Smooth muscle cell (in vitro differentiated cells): ENCODE measurements around the gene DAPK1. TPM values are rescaled to one million over a fixed set of nuclear protein-coding genes. Genes with fewer than 3 reads are reported as not detected.

Source experiments
- DNase-seq: peaks from one replicate; lab custom pipeline; 2025; ENCODE audit not compliant: unreplicated experiment; lab: John Stamatoyannopoulos, UW
- H2AFZ ChIP-seq: fragments of 200-600 bp; sonication (generic); 2 replicates; pipeline ENCODE4 v1.6.0; 2016; ENCODE audit warnings: antibody characterized with exemption, low read depth, mild to moderate bottlenecking
- H3F3A ChIP-seq: fragments of 200-600 bp; sonication (generic); 2 replicates; pipeline ENCODE4 v1.6.0; 2017; ENCODE audit warnings: antibody characterized with exemption, low read depth
- H3K27ac ChIP-seq: fragments of 200-600 bp; sonication (generic); 2 replicates; pipeline ENCODE4 v1.5.1; 2016; ENCODE audit warnings: low read depth, mild to moderate bottlenecking
- H3K27me3 ChIP-seq: fragments of 200-600 bp; sonication (generic); 2 replicates; pipeline ENCODE4 v1.6.1; 2016; ENCODE audit warnings: low read depth, mild to moderate bottlenecking
- H3K36me3 ChIP-seq: fragments of 200-600 bp; sonication (generic); 2 replicates; pipeline ENCODE4 v1.5.1; 2016; ENCODE audit warnings: low read depth
- H3K4me1 ChIP-seq: fragments of 200-600 bp; sonication (generic); 2 replicates; pipeline ENCODE4 v1.5.1; 2016; ENCODE audit warnings: low read depth
- H3K4me2 ChIP-seq: fragments of 200-600 bp; sonication (generic); 2 replicates; pipeline ENCODE4 v1.6.0; 2016; ENCODE audit warnings: mild to moderate bottlenecking
- H3K4me3 ChIP-seq: fragments of 200-600 bp; sonication (generic); 2 replicates; pipeline ENCODE4 v1.5.1; 2016; ENCODE audit warnings: mild to moderate bottlenecking
- H3K79me2 ChIP-seq: fragments of 200-600 bp; sonication (generic); 2 replicates; pipeline ENCODE4 v1.6.0; 2016; ENCODE audit warnings: low read depth, mild to moderate bottlenecking
- H3K9ac ChIP-seq: fragments of 200-600 bp; sonication (generic); 2 replicates; pipeline ENCODE4 v1.6.0; 2016; ENCODE audit warnings: low read depth
- H3K9me3 ChIP-seq: fragments of 200-600 bp; sonication (generic); replicated peaks from 2 replicates; pipeline ENCODE4 v1.5.1; 2016; ENCODE audit warnings: low read depth
- H4K20me1 ChIP-seq: fragments of 200-600 bp; sonication (generic); 2 replicates; pipeline ENCODE4 v1.6.0; 2016; ENCODE audit warnings: low read depth
- WGBS: methylation state at CpG from one replicate; pipeline ENCODE4 v1.1.7; 2016; ENCODE audit warnings: low lambda C conversion rate; 5-methylcytosine and 5-hydroxymethylcytosine counted together
- polyA plus RNA-seq: library from polyadenylated mRNA; unstranded; fragments of >200 nt; fragmentation: Nextera tagmentation; extraction: Ambion mirVana; gene quantifications from 2 replicates; pipeline ENCODE4 v1.2.1, GENCODE V29; 2016
- total RNA-seq: library from RNA; depleted of rRNA; stranded (reverse); fragments of >200 nt; gene quantifications from 2 replicates; pipeline ENCODE4 v1.2.3, GENCODE V29; 2014
- TF ChIP-seq, protein P1 (sequence below): fragments of 200-600 bp; sonication (generic); IDR thresholded peaks from 2 replicates; pipeline ENCODE4 v1.5.1; 2017; ENCODE audit warnings: borderline replicate concordance, mild to moderate bottlenecking, antibody characterized with exemption; ENCODE audit not compliant: insufficient read depth, poor library complexity, severe bottlenecking

DAPK1 gene
- total and polyA plus RNA-seq, 2 experiments from 2014 or later, result 12.6 to 20.3 TPM

DNA sequence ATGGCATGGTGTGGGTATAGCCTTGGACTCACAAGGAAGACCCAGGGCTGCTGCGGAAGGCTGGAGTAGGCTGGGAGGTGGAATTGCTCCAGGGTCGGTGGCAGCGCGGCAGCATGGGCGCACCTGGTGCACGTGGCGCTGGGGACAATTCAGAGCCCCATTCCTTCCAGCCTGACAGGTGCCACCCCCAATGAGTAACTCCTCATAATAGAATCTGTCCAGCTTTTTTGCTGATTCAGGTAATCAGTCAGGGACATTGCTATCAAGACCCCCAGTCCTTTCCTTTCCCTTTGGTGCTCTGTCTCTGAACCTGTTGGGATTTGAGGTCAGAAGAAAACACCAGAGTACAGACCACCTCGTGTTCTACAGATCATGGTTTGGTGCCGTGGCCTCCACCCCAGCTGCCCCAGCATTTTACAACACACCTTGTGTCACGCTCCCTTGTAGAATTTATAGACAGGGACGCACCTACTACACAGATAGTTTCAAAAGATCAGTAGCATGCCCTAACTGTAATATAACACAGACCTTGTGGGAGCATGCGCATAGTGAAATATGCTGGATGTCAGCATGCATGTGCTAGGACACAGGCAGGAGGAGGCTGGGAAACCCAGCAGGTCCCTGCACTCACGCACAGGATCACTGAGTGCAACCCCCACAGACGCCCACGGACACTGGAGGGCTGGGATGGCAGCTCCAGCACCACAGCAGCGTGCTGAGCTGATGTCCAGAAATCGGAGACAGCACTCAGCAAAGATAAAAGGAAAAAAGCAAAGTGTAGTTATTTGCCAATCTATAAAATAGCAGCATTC is 180.3 kb downstream of the DAPK1 start:
- Histone ChIP-seq H3K27me3 (no peaks in the 10 kb centered on the region), H3K4me3 (no peak overlapping the region), H2AFZ (no peak overlapping the region), H3K27ac (no peak overlapping the region), H3K36me3 (no peaks in the 10 kb centered on the region), H3F3A (no peaks in the 10 kb centered on the region), H3K4me1 (no peaks in the 10 kb centered on the region), H3K79me2 (no peaks in the 10 kb centered on the region), H3K9me3 (no peaks in the 10 kb centered on the region), H3K9ac (no peak overlapping the region), H3K4me2 (no peak overlapping the region), H4K20me1 (no peaks in the 10 kb centered on the region)
- TF ChIP-seq, protein P1, sequence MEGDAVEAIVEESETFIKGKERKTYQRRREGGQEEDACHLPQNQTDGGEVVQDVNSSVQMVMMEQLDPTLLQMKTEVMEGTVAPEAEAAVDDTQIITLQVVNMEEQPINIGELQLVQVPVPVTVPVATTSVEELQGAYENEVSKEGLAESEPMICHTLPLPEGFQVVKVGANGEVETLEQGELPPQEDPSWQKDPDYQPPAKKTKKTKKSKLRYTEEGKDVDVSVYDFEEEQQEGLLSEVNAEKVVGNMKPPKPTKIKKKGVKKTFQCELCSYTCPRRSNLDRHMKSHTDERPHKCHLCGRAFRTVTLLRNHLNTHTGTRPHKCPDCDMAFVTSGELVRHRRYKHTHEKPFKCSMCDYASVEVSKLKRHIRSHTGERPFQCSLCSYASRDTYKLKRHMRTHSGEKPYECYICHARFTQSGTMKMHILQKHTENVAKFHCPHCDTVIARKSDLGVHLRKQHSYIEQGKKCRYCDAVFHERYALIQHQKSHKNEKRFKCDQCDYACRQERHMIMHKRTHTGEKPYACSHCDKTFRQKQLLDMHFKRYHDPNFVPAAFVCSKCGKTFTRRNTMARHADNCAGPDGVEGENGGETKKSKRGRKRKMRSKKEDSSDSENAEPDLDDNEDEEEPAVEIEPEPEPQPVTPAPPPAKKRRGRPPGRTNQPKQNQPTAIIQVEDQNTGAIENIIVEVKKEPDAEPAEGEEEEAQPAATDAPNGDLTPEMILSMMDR, result no peak
- DNase-seq, result no peak
- WGBS, result 89% methylated on average over 17 of the region's 17 CpGs

DNA sequence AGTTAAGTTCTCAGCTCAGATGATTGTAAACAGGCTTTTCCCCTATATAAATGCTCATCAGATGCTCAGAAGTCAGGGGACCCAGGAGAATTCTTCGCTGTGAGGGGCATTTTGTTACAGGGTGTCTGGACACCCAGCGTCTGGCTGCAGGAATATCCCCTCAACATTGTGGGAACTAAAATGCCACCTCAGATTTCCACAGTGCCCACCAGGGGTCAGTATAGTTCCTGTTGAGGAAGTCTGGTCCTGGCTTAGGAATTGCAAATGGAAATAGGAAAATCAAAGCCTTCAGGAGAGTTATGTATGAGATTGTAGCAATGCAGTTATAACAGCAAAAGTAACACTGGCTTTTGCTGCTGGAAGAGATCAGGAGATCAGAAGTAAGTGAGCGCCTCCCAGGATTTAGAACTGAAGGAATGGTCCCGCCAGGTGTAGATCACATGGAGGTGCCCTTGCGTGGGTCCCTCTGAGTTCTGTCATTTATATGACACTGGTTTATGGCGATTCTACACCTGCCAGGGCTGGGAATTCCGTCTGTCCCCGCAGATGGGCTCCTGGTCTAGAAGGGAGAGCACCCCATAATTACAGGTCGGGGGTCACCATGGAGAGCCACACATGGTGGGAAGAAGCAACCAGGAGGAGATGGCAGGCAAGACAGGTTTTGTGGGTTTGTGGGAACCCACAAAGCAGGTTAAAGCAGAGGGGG is 181.1 kb downstream of the DAPK1 start:
- Histone ChIP-seq H3K4me2 (no peak overlapping the region), H3K4me3 (no peak overlapping the region), H3F3A (no peaks in the 10 kb centered on the region), H3K4me1 (no peaks in the 10 kb centered on the region), H3K27ac (no peak overlapping the region), H2AFZ (no peak overlapping the region), H4K20me1 (no peaks in the 10 kb centered on the region), H3K79me2 (no peaks in the 10 kb centered on the region), H3K36me3 (no peaks in the 10 kb centered on the region), H3K27me3 (no peaks in the 10 kb centered on the region), H3K9ac (no peak overlapping the region), H3K9me3 (no peaks in the 10 kb centered on the region)
- TF ChIP-seq, protein P1, result peak; percentile 88
- 68% methylated on average over 9 of the region's 9 CpGs for WGBS
- DNase-seq, result no peak

DNA sequence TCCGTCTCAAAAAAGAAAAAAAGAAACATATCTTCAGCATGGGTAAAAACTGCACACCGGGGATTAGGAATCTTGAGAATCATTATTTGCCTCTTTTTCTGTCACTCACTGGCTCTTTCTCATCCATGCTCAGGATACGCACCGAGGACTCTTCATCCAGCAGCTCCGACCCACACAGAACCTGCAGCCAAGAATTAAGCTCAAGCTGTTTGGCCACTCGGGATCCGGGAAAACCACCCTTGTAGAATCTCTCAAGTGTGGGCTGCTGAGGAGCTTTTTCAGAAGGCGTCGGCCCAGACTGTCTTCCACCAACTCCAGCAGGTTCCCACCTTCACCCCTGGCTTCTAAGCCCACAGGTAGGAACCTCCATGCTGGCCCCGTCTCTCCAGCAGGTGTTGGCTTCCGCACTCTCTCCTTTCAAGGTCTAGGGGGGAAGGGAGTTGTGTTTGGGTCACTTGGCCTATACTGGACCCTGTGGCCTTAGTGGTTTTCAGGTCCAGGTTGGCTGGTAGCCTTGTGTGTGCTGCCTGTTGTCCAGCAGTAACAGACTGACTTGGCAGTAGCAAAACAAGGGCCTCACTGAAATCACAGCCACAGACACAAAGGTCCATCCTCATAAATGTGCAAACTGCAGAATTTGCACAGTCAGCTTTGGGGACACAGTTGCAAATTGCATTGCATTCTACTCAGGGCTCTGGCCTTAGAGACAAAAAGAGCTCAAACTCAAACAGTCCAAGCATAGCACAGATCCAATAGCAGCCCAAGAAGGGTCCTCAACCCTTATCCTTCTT is 183.8 kb downstream of the DAPK1 start:
- Histone ChIP-seq H3K36me3 (no peaks in the 10 kb centered on the region), H3K9ac (no peak overlapping the region), H2AFZ (no peak overlapping the region), H3K9me3 (no peaks in the 10 kb centered on the region), H3K4me3 (no peak overlapping the region), H4K20me1 (no peaks in the 10 kb centered on the region), H3K79me2 (no peaks in the 10 kb centered on the region), H3K4me2 (no peak overlapping the region), H3K27ac (no peak overlapping the region), H3F3A (no peaks in the 10 kb centered on the region), H3K4me1 (no peaks in the 10 kb centered on the region), H3K27me3 (no peaks in the 10 kb centered on the region)
- no peak for DNase-seq
- TF ChIP-seq, protein P1, result no peak
- 96% methylated on average over 11 of the region's 11 CpGs for WGBS
